Measurements from ENCODE around the gene PCYOX1L. TPM values are rescaled to one million over a fixed set of nuclear protein-coding genes. Genes with fewer than 3 reads are reported as not detected.

The PCYOX1L gene
- total RNA-seq = 1 to 10 TPM; 2.5 to 4.7 (median 3.8) TPM

GRCh38 chr5:149357370-149358293 is at the start of gene PCYOX1L:
Gene PCYOX1L (plus strand): TSS chr5:149358046. CDS start chr5:149358069, 23 bp downstream.
- 2 to 8% methylated on average over 7 to 15 of the region's 61 CpGs for WGBS, 2 donors (ENCODE audit: low coverage in 1 of 2)
- Histone ChIP-seq H3K27me3 (no peaks in the 10 kb centered on the region), H3K9me3 (no peaks in the 10 kb centered on the region), H3K36me3 (peaks cover 0 to 29% of the 10 kb centered on the region in 2 donors), H3K4me1 (peaks cover 0 to 20% (median 3%) of the 10 kb centered on the region in 3 donors), H3K4me3 (peak within 1 kb of the TSS; percentile 68 to 73), H3K27ac (peak within 1 kb of the TSS in 3 of 4 donors; percentile 73 to 79 (median 78))
- peak; percentile 100 for ATAC-seq
- TF ChIP-seq CTCF (IDR thresholded peaks at IDR 0.05) (no peak), POLR2A (IDR thresholded peaks at IDR 0.05) (peak; percentile 39 to 52), EP300 (IDR thresholded peaks at IDR 0.05) (no peak), POLR2AphosphoS5 (IDR thresholded peaks at IDR 0.05) (peak; percentile 24)

GRCh38 chr5:149309354-149309753 is 48.5 kb upstream of the PCYOX1L start:
- Histone ChIP-seq H3K27ac (no peak overlapping the region), H3K4me1 (peaks cover 0 to 4% (median 0%) of the 10 kb centered on the region in 3 donors), H3K36me3 (peaks cover 0 to 47% of the 10 kb centered on the region in 2 donors), H3K9me3 (no peaks in the 10 kb centered on the region), H3K4me3 (no peak overlapping the region), H3K27me3 (no peaks in the 10 kb centered on the region)
- TF ChIP-seq POLR2AphosphoS5 (IDR thresholded peaks at IDR 0.05) (no peak), POLR2A (IDR thresholded peaks at IDR 0.05) (no peak), CTCF (IDR thresholded peaks at IDR 0.05) (no peak), EP300 (IDR thresholded peaks at IDR 0.05) (no peak)
- no peak for ATAC-seq
- 77% methylated on average over 5 to 6 of the region's 6 CpGs for WGBS, 2 donors (ENCODE audit: low coverage in 1 of 2)

- no peak for TF ChIP-seq CTCF (IDR thresholded peaks at IDR 0.05)
- TF ChIP-seq EP300 (IDR thresholded peaks at IDR 0.05) = no peak
- TF ChIP-seq POLR2A (IDR thresholded peaks at IDR 0.05) = no peak
- no peak for TF ChIP-seq POLR2AphosphoS5 (IDR thresholded peaks at IDR 0.05)
- Histone ChIP-seq H3K27me3 (no peaks in the 10 kb centered on the region), H3K4me1 (peaks cover 0 to 4% (median 0%) of the 10 kb centered on the region in 3 donors), H3K9me3 (no peaks in the 10 kb centered on the region), H3K27ac (no peak overlapping the region), H3K4me3 (no peak overlapping the region), H3K36me3 (peaks cover 0 to 48% of the 10 kb centered on the region in 2 donors)
- ATAC-seq = no peak
- WGBS, 2 donors (ENCODE audit: low coverage in 1 of 2) = 84 to 91% methylated on average over 4 of the region's 4 CpGs
Measured at GRCh38 chr5:149310488-149310887, 47.4 kb upstream of the PCYOX1L start.

- Histone ChIP-seq H3K27me3 (no peaks in the 10 kb centered on the region), H3K36me3 (peaks cover 0 to 51% of the 10 kb centered on the region in 2 donors), H3K4me1 (peaks cover 0 to 4% (median 0%) of the 10 kb centered on the region in 3 donors), H3K9me3 (no peaks in the 10 kb centered on the region), H3K27ac (no peak overlapping the region), H3K4me3 (no peak overlapping the region)
- no peak for TF ChIP-seq EP300 (IDR thresholded peaks at IDR 0.05)
- no peak for TF ChIP-seq POLR2AphosphoS5 (IDR thresholded peaks at IDR 0.05)
- no peak for TF ChIP-seq CTCF (IDR thresholded peaks at IDR 0.05)
- TF ChIP-seq POLR2A (IDR thresholded peaks at IDR 0.05) = no peak
- no peak for ATAC-seq
- 75 to 78% methylated on average over 3 to 5 of the region's 10 CpGs for WGBS, 2 donors (ENCODE audit: low coverage in 1 of 2)
Measured at GRCh38 chr5:149310947-149311658, 46.7 kb upstream of the PCYOX1L start.
